ENCODE results near the gene CPVL. TPM values are rescaled to one million over a fixed set of nuclear protein-coding genes. Genes with fewer than 3 reads are reported as not detected.

CPVL gene
- total RNA-seq, 1 experiment from 2014 or later, result 62.7 TPM

DNA sequence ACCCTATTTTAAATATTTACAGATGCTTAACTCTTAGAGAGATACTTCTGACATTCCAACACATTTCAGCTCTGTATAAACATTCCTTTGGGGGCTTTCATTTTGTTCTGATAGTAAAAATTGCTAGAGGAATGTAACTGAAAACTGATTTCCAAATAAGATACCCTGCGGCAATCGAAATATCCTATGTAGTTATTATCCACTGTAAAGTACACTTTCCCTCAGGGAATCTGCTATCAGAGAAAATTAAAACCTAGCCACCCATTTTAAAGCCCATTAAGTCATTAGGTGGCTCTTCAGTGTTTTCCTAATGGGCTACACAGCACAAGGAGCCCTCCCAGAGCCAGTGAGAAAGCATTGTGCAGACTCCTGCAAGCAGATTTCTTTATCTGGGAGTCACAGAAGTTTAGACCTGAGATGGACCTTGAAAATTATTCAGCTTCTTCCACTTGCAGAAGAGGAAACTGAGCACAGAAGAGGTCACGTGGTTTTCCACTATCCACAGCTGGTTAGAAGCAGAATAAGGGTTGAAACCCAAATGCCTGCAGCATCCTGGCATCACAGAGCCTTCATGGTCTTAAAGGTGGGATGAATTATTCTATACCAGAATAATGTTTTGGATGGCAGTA lies 12.6 kb upstream of the CPVL start:
- no TSS peak for BruUV-seq (replicated peaks)
- H3K9me3 Mint-ChIP-seq (ENCODE audit: low read depth, unreplicated experiment), result no peaks in the 10 kb centered on the region
- no peaks in the 10 kb centered on the region for H3K36me3 Mint-ChIP-seq (ENCODE audit: insufficient read depth, unreplicated experiment)
- DNase-seq, result no peak
- CTCF ChIA-PET, result interaction anchor here (0.7 kb wide), 1 partner anchor 229 kb away, joined by 3 read pairs; no protein-coding TSS in a partner anchor
- H3K27ac Mint-ChIP-seq (ENCODE audit: unreplicated experiment), result no peak overlapping the region
- H3K27me3 Mint-ChIP-seq (ENCODE audit: unreplicated experiment), result peaks cover 28% of the 10 kb centered on the region
- H3K4me1 Mint-ChIP-seq (ENCODE audit: low read depth, unreplicated experiment), result no peaks in the 10 kb centered on the region
- TF ChIP-seq, protein P1, sequence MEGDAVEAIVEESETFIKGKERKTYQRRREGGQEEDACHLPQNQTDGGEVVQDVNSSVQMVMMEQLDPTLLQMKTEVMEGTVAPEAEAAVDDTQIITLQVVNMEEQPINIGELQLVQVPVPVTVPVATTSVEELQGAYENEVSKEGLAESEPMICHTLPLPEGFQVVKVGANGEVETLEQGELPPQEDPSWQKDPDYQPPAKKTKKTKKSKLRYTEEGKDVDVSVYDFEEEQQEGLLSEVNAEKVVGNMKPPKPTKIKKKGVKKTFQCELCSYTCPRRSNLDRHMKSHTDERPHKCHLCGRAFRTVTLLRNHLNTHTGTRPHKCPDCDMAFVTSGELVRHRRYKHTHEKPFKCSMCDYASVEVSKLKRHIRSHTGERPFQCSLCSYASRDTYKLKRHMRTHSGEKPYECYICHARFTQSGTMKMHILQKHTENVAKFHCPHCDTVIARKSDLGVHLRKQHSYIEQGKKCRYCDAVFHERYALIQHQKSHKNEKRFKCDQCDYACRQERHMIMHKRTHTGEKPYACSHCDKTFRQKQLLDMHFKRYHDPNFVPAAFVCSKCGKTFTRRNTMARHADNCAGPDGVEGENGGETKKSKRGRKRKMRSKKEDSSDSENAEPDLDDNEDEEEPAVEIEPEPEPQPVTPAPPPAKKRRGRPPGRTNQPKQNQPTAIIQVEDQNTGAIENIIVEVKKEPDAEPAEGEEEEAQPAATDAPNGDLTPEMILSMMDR (IDR thresholded peaks at IDR 0.05; ENCODE audit: unreplicated experiment), result no peak
- no peak overlapping the region for H3K4me3 Mint-ChIP-seq (ENCODE audit: low read depth, unreplicated experiment)
- intact Hi-C loops (cut with micrococcal nuclease; ENCODE audit: unreplicated experiment), result no loop called here

- TF ChIP-seq, protein P1 (IDR thresholded peaks at IDR 0.05; ENCODE audit: unreplicated experiment), result peak; percentile 22
- Mint-ChIP-seq H3K27ac (ENCODE audit: unreplicated experiment) (no peak overlapping the region), H3K9me3 (ENCODE audit: low read depth, unreplicated experiment) (no peaks in the 10 kb centered on the region), H3K4me1 (ENCODE audit: low read depth, unreplicated experiment) (no peaks in the 10 kb centered on the region), H3K36me3 (ENCODE audit: insufficient read depth, unreplicated experiment) (no peaks in the 10 kb centered on the region), H3K4me3 (ENCODE audit: low read depth, unreplicated experiment) (no peak overlapping the region), H3K27me3 (ENCODE audit: unreplicated experiment) (peaks cover 28% of the 10 kb centered on the region)
- CTCF ChIA-PET, result interaction anchor here (0.6 to 1.1 kb wide), 4 partner anchors 10 to 260 kb away, joined by 3 to 4 read pairs (median 4); no protein-coding TSS in a partner anchor
- BruUV-seq (replicated peaks), result no TSS peak
- DNase-seq, result no peak
- intact Hi-C loops (cut with micrococcal nuclease; ENCODE audit: unreplicated experiment), result no loop called here
Measured at GRCh38 chr7:29156907-29157452, 10.6 kb upstream of the CPVL start.

GRCh38 chr7:29154076-29154475 lies 7.7 kb upstream of the CPVL start:
- TF ChIP-seq, protein P1 (IDR thresholded peaks at IDR 0.05; ENCODE audit: unreplicated experiment), result no peak
- intact Hi-C loops (cut with micrococcal nuclease; ENCODE audit: unreplicated experiment), result no loop called here
- Mint-ChIP-seq H3K4me3 (ENCODE audit: low read depth, unreplicated experiment) (no peak overlapping the region), H3K9me3 (ENCODE audit: low read depth, unreplicated experiment) (no peaks in the 10 kb centered on the region), H3K27ac (ENCODE audit: unreplicated experiment) (no peak overlapping the region), H3K36me3 (ENCODE audit: insufficient read depth, unreplicated experiment) (no peaks in the 10 kb centered on the region), H3K4me1 (ENCODE audit: low read depth, unreplicated experiment) (no peaks in the 10 kb centered on the region), H3K27me3 (ENCODE audit: unreplicated experiment) (peaks cover 17% of the 10 kb centered on the region)
- DNase-seq, result no peak
- no TSS peak for BruUV-seq (replicated peaks)
- CTCF ChIA-PET, result interaction anchor here (0.6 kb wide), 1 partner anchor 26 kb away, joined by 8 read pairs; no protein-coding TSS in a partner anchor

- Mint-ChIP-seq H3K4me3 (ENCODE audit: low read depth, unreplicated experiment) (no peak overlapping the region), H3K36me3 (ENCODE audit: insufficient read depth, unreplicated experiment) (peaks cover 13% of the 10 kb centered on the region), H3K9me3 (ENCODE audit: low read depth, unreplicated experiment) (no peaks in the 10 kb centered on the region), H3K4me1 (ENCODE audit: low read depth, unreplicated experiment) (peaks cover 16% of the 10 kb centered on the region), H3K27ac (ENCODE audit: unreplicated experiment) (no peak overlapping the region), H3K27me3 (ENCODE audit: unreplicated experiment) (no peaks in the 10 kb centered on the region)
- intact Hi-C loops (cut with micrococcal nuclease; ENCODE audit: unreplicated experiment), result no loop called here
- no TSS peak for BruUV-seq (replicated peaks)
- TF ChIP-seq, protein P1 (IDR thresholded peaks at IDR 0.05; ENCODE audit: unreplicated experiment), result no peak
- CTCF ChIA-PET, result interaction anchor here (0.6 kb wide), 1 partner anchor 24 kb away, joined by 3 read pairs; no protein-coding TSS in a partner anchor
- DNase-seq, result no peak
Measured at GRCh38 chr7:29150856-29151255, 4.5 kb upstream of the CPVL start.

All from Calu3 (cell line).